ENCODE measurements around the gene CDCA8.

DNA sequence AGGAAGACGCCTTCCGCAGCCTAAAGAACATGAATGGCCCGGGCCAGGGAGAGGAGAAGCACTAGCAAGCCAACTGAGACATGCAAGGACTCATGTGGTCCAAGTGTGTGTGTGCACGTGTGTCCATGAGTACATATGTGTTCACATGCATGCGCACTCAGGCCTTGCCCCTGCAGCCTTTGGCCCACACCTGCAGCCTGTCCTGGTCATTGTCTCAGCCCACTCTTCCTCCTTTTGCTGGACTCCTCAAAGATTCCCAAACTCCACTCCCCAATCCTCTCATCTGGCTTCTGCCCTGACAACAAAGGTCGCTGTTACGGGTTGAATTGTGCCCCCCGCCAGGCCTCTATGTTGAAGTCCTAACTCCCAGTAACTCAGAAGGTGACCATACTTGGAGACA is 21.9 kb downstream of the CDCA8 start:
- TF ChIP-seq POLR2AphosphoS5 (IDR thresholded peaks at IDR 0.05; ENCODE audit: low read depth): no peak
- no peak for TF ChIP-seq GABPA (IDR thresholded peaks at IDR 0.05; ENCODE audit: low read depth)
- no peak for TF ChIP-seq CTCF (IDR thresholded peaks at IDR 0.05; ENCODE audit: insufficient read depth, low read length)
- TF ChIP-seq SPI1 (IDR thresholded peaks at IDR 0.05; ENCODE audit: borderline replicate concordance, low read depth): no peak

Data from HL-60 (cell line).